GM18951 (cell line): ENCODE measurements around the gene TMEM82.

ENCODE experiments used
- POLR2A ChIP-seq: IDR thresholded peaks from 4 replicates; pipeline ENCODE4 v1.6.1; 2011; ENCODE audit warnings: mild to moderate bottlenecking; ENCODE audit not compliant: insufficient read length, insufficient read depth; ENCODE audit errors: extremely low read depth
- in situ Hi-C: fragments of 300-500 bp; cut with MboI; formaldehyde crosslinking; loops from one replicate; pipeline ENCODE4 v1.12.0; 2022; ENCODE audit warnings: low sequenced_read_pairs, mixed read lengths, inconsistent platforms; ENCODE audit not compliant: unreplicated experiment

Gene TMEM82

DNA sequence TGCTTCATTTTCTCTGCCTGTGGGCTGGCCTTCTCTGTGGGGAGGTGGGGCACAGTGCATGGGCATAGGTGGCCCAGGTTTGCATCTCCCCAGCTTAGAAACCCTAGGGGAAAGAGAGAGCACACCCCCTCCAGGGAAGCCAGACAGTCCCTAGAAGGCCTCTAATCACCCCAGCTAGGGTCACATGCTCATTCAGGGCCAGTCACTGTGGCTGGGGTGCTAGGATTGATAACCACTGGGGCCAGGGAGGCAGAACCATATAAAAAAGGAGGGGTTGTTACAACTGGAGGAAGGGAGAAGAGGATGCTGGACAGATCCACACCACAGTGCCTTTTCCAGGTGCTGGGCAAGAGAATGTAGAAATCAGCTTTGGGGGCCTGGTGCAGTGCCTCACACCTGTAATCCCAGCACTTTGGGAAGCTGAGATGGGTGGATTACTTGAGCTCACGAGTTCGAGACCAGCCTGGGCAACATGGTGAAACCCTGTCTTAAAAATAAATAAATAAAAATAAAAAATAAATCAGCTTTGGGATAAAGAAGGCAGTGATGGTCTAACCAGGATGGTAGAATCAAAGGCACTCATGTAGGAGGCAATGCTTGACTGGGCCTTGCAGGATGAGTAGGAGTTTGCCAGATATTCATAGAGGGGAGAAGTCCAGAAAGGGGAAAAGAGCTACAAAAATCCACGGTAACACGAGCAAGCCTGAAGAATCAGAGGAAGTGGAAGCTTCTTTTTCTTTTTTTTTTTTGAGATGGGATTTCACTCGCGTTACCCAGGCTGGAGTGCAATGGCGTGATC lies 35.8 kb downstream of the TMEM82 start:
- in situ Hi-C loops = no loop called here

DNA sequence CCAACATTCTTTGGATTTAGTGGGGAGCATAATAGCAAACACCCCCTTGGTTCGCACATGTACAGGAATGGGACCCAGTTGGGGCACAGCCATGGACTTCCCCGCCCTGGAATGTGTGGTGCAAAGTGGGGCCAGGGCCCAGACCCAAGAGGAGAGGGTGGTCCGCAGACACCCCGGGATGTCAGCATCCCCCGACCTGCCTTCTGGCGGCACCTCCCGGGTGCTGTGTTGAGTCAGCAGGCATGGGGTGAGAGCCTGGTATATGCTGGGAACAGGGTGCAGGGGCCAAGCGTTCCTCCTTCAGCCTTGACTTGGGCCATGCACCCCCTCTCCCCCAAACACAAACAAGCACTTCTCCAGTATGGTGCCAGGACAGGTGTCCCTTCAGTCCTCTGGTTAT lies 43.4 kb downstream of the TMEM82 start:
- no peak for TF ChIP-seq POLR2A
- in situ Hi-C loops = no loop called here

More for the DNA sequence above, 35.8 kb downstream of the TMEM82 start:
- TF ChIP-seq POLR2A = no peak

DNA sequence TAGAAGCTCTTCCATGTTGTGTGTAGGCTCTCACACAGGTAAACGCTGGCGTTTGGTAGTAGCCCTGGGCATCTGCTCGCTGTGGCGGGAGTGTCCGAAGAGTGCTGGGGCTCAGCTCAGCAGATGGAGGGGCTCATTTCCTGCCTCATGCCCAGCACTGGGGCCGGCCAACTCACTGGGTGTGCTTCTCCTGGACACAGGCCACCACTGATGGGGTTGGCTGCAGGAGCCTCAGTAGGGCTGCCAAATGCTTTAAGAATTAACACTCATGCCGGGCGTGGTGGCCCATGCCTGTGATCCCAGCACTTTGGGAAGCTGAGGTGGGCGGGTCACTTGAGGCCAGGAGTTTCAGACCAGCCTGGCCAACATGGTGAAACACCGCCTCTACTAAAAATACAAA lies 44.3 kb downstream of the TMEM82 start:
- in situ Hi-C loops = no loop called here
- TF ChIP-seq POLR2A = no peak

DNA sequence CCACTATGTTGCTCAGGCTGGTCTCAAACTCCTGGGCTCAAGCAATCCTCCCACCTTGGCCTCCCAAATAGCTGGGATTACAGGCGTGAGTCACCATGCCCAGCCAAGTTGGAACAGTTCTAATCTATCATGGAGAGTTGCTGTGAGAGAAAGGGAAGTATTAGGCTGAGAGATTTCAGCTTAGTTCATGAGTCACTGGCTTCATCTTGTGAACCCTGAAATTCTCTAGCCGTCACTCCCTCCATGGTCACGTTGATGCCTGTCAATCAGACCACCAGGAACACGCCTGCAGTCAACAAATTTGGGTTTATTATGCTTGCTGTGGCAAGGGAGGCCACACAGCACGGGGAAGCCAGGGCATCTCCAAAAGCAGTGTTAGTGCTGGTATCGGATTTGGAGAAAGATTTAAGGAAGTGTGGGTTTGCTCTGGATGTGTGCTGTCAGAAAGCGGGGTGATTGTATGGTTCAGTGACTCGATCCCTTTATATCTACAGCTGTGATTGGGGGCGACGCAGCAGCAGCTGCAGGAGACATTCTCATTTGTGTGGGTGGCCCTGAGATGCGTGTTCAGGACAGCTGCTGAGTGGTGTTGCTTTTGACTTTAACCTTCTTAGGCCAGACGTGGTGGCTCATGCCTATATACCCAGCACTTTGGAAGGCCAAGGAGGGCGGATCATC lies 46.5 kb downstream of the TMEM82 start:
- in situ Hi-C loops = no loop called here
- no peak for TF ChIP-seq POLR2A

DNA sequence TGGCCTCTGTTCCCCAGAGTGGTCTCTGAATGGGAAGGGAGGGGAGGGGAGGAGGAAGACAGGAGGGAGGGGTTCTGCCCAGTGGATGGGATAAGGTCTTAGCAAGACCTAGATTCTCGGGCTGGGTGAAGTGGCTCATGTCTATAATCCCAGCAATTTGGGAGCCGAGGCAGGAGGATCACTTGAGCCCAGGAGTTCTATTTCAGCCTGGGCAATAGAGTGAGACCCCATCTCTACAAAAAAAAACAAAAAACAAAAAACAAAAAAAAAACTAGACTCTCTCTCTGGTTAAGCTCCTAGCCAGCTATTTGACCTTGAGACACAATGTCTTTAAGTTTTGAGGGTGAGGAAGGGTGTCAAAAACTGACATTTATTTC lies 53.8 kb downstream of the TMEM82 start:
- in situ Hi-C loops = no loop called here
- no peak for TF ChIP-seq POLR2A
